Common myeloid progenitor, CD34-positive (primary cell): ENCODE data around the gene CDK15.

Source experiments
- CTCF ChIA-PET: fragments of 350-600 bp; sonication (Branson Sonifier 250); formaldehyde crosslinking; loops from one replicate; lab custom pipeline; 2021; ENCODE audit warnings: antibody characterized with exemption; lab: Charles Lee
- POLR2A ChIA-PET: fragments of 350-600 bp; sonication (Branson Sonifier 250); formaldehyde crosslinking; loops from one replicate; lab custom pipeline; 2021; ENCODE audit warnings: antibody characterized with exemption; lab: Charles Lee
- DNase-seq, 3 donors: peaks; one replicate each; pipeline versions ENCODE4 v3.0.0 to v3.0.0-alpha.2; 2013
- H3K27ac ChIP-seq, 2 experiments: 1 replicate in 1 of 2; 2 replicates in 1 of 2; pipeline ENCODE4 v1.7.0; 2013; ENCODE audit warnings: inconsistent platforms in 2 of 2, low read length in 2 of 2, mild to moderate bottlenecking in 2 of 2, low read depth in 1 of 2, moderate library complexity in 1 of 2; ENCODE audit not compliant: severe bottlenecking in 2 of 2, insufficient read depth in 1 of 2, poor library complexity in 1 of 2
- H3K27me3 ChIP-seq, 5 experiments: replicated peaks in 2 of 5; 1 replicate in 3 of 5; 2 replicates in 2 of 5; pipeline versions ENCODE4 v1.6.1 to v1.7.0; 2013; ENCODE audit warnings: low read length in 4 of 5, mild to moderate bottlenecking in 2 of 5, moderate library complexity in 2 of 5, inconsistent platforms in 1 of 5; ENCODE audit not compliant: insufficient read depth in 5 of 5, control insufficient read depth in 4 of 5
- H3K36me3 ChIP-seq, 4 experiments: 1 replicate in 2 of 4; 2 replicates in 2 of 4; pipeline versions ENCODE4 v1.6.1 to v1.7.0; 2013; ENCODE audit warnings: low read length in 3 of 4, control low read depth in 1 of 4, mild to moderate bottlenecking in 1 of 4; ENCODE audit not compliant: control insufficient read depth in 4 of 4, insufficient read depth in 4 of 4
- H3K4me1 ChIP-seq, 4 experiments: 1 replicate in 3 of 4; 2 replicates in 1 of 4; pipeline versions ENCODE4 v1.6.1 to v1.7.1; 2013; ENCODE audit warnings: low read length in 3 of 4, mild to moderate bottlenecking in 3 of 4, control low read depth in 1 of 4, inconsistent platforms in 1 of 4, moderate library complexity in 1 of 4; ENCODE audit not compliant: control insufficient read depth in 4 of 4, insufficient read depth in 4 of 4; ENCODE audit errors: control extremely low read depth in 1 of 4
- H3K4me3 ChIP-seq, 7 experiments: 1 replicate in 4 of 7; 2 replicates in 3 of 7; pipeline versions ENCODE4 v1.5.1 to v1.7.0; 2013; ENCODE audit warnings: mild to moderate bottlenecking in 7 of 7, low read length in 6 of 7, moderate library complexity in 6 of 7, inconsistent platforms in 2 of 7, low read depth in 2 of 7, control low read depth in 1 of 7; ENCODE audit not compliant: insufficient read depth in 4 of 7, control insufficient read depth in 1 of 7; ENCODE audit errors: extremely low read depth in 1 of 7
- H3K9me3 ChIP-seq, 5 experiments: 1 replicate in 4 of 5; 2 replicates in 1 of 5; pipeline versions ENCODE4 v1.6.1 to v1.7.1; 2013; ENCODE audit warnings: low read length in 4 of 5, mild to moderate bottlenecking in 2 of 5, inconsistent platforms in 1 of 5, low read depth in 1 of 5, moderate library complexity in 1 of 5; ENCODE audit not compliant: control insufficient read depth in 4 of 5, insufficient read depth in 2 of 5; ENCODE audit errors: control extremely low read depth in 1 of 5
- WGBS: methylation state at CpG from one replicate; pipeline ENCODE4 v1.1.5; 2013; ENCODE audit not compliant: insufficient coverage; 5-methylcytosine and 5-hydroxymethylcytosine counted together

The CDK15 gene

DNA sequence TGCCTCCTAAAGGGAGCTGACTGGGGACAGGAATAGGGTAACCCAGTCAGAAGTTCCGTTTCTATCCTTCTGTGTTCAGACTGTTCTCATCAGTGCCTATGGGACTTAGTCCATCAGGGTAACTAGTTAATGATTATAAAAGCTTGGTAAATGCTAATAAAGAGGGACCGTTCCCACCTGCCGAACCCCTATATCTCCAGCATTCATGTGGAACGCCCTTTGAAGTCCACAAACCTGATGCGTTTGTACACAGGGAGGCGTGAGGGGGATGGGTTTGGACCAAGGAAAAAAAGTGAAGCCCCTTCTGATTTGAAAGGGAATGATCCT is 112.9 kb downstream of the CDK15 start:
- 90% methylated on average over 2 of the region's 6 CpGs for WGBS
- no peak for DNase-seq
- ChIA-PET CTCF (interaction anchor here (2.6 kb wide), 1 partner anchor 11 kb away, joined by 10 read pairs; no protein-coding TSS in a partner anchor), POLR2A (no interaction called here)
- Histone ChIP-seq H3K36me3 (no peaks in the 10 kb centered on the region), H3K9me3 (no peaks in the 10 kb centered on the region), H3K4me3 (no peak overlapping the region), H3K27ac (no peak overlapping the region), H3K4me1 (no peaks in the 10 kb centered on the region), H3K27me3 (no peaks in the 10 kb centered on the region)

DNA sequence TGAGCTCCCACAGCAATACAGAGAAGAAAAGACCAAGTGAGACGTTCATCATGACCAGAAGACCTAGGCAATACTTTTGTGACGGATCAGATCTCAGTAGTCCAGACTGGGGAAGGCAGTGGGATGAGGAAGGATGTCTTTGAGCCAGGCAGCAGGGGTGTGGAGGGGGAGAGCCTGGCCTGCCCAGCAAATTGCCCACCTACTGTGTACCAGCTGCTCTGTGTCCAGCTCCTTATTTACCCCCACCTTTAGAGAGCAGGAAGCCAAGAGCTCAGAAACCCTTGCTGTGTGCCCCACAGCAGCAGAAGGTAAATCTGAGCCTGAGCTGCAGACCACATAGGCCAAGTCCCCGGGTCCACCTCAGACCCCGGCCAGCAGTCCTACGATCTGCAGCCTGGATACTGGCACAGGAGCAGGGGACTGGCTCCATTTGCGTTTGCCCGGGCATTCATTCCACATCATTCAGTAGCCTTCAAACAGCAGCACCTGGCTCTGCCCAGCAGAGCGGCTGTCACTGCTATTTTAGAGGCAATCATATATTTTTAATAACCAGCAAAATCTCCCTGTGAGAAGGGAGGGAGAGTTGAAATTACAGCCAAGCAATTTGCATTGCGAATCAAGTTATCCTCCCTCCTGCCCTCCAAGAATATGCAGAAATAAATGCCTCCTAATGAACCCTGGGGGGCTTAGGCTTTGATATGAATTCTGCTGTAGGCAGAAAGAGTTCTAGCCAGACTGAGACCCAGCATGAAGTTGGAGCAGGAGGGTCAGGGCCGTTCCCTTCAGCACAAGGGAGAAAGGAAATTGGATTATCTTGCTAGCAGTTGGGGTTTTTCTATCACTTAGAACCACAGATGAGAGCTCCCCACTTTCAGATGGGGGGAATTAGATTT is 117.3 kb downstream of the CDK15 start:
- no peak for DNase-seq
- WGBS: 78% methylated on average over 5 of the region's 10 CpGs
- H3K27me3 ChIP-seq: no peaks in the 10 kb centered on the region
- no peaks in the 10 kb centered on the region for H3K36me3 ChIP-seq
- no peaks in the 10 kb centered on the region for H3K4me1 ChIP-seq
- H3K27ac ChIP-seq: no peak overlapping the region
- POLR2A ChIA-PET: no interaction called here
- CTCF ChIA-PET: no interaction called here
- no peaks in the 10 kb centered on the region for H3K9me3 ChIP-seq
- H3K4me3 ChIP-seq: no peak overlapping the region

DNA sequence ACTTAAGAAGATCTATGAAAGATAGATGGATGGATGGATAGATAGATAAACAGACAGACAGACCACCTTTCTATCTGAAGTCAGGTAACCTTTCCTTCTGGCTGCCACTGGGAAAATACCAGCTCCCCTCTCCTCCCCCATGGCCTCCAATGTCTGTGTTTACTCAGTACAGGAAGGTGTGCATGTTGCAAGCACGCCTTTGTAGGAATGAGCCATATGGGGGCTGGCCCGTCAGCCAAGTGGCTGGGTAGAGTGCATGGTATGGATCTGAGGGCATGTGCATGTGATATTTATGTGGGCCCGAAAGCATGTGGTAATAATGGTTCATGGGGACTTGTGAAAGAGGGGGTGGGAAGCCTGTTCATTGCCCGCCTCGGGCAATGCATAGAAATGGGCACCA is 118.1 kb downstream of the CDK15 start:
- ChIA-PET CTCF (no interaction called here), POLR2A (no interaction called here)
- DNase-seq: no peak
- H3K9me3 ChIP-seq: no peaks in the 10 kb centered on the region
- H3K4me1 ChIP-seq: no peaks in the 10 kb centered on the region
- H3K27me3 ChIP-seq: no peaks in the 10 kb centered on the region
- no peak overlapping the region for H3K4me3 ChIP-seq
- 97% methylated on average over 4 of the region's 5 CpGs for whole genome bisulfite sequencing
- H3K36me3 ChIP-seq: no peaks in the 10 kb centered on the region
- H3K27ac ChIP-seq: no peak overlapping the region

DNA sequence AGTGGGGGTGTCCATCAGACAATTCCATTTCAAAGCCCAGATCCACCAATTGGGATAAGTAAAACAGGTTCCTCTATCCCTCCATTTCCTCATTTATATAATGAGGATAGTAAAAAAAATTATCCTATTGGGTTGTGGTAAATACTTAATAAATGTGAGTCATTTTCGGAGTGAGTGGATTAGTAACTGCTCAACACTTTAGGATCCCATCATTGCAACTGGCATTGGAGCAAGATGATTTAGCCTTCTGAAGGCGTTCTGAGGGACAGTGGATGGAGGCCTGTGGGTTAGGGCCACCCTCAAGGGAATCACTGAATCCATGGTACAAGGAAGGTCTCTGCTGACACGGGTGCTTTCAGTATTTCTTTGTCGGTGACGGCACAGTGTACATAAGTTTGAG is 118.7 kb downstream of the CDK15 start:
- WGBS: 100% methylated on average over 3 of the region's 5 CpGs
- no peaks in the 10 kb centered on the region for H3K36me3 ChIP-seq
- ChIA-PET CTCF (no interaction called here), POLR2A (no interaction called here)
- H3K9me3 ChIP-seq: no peaks in the 10 kb centered on the region
- DNase-seq: no peak
- no peak overlapping the region for H3K27ac ChIP-seq
- H3K4me3 ChIP-seq: no peak overlapping the region
- no peaks in the 10 kb centered on the region for H3K27me3 ChIP-seq
- H3K4me1 ChIP-seq: no peaks in the 10 kb centered on the region

DNA sequence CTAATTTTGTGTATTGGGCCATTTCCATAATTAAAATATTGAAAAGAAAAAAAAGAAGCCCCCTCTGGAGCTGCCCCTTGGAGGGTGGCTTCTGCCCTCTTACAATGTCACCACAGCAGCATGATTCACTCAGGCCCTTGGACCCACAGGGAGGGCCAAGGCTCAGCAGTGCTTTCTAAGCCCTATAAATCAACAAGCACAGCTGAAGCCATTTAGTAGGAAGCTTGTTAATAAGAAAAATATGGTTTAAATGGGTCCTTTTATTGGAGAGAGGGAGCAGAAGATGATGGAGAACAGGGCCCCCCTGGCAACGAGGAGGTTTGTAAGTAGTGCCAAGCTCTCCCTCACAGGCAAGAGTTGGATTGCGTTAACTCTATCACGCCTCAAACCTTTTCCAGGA is 119.7 kb downstream of the CDK15 start:
- Histone ChIP-seq H3K9me3 (no peaks in the 10 kb centered on the region), H3K27me3 (no peaks in the 10 kb centered on the region), H3K4me1 (peaks cover 0 to 7% (median 4%) of the 10 kb centered on the region in 4 experiments), H3K4me3 (no peak overlapping the region), H3K27ac (no peak overlapping the region), H3K36me3 (no peaks in the 10 kb centered on the region)
- ChIA-PET CTCF (interaction anchor here (0.6 kb wide), 1 partner anchor 8 kb away, joined by 3 read pairs; no protein-coding TSS in a partner anchor), POLR2A (interaction anchor here (0.5 kb wide), 1 partner anchor 12 kb away, joined by 3 read pairs; no protein-coding TSS in a partner anchor)
- no peak for DNase-seq
- 100% methylated on average over 3 of the region's 3 CpGs for WGBS

DNA sequence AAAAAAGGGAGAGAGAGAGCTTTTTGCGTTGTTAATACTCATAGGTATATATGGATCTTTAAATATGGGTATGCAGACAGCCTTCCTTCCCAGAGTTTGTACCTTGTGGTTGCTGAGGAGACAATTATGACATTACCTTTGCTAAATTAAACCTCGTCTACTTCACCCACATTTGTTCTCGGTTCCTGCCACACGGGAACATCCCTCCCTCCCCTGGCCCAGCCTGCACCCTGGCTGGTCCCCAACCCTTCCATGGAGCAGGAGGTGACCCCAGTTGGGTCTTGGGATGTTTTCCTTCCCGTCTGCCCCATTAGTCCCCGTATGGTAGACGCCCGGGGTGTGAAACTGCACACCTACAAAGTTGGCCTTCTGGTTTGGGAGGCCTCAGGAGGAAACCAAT is 122.0 kb downstream of the CDK15 start:
- POLR2A ChIA-PET: interaction anchor here (0.6 kb wide), 1 partner anchor 147 kb away, joined by 12 read pairs; no protein-coding TSS in a partner anchor
- Histone ChIP-seq H3K9me3 (no peaks in the 10 kb centered on the region), H3K27ac (no peak overlapping the region), H3K36me3 (no peaks in the 10 kb centered on the region), H3K4me3 (no peak overlapping the region), H3K4me1 (peaks cover 0 to 16% (median 9%) of the 10 kb centered on the region in 4 experiments), H3K27me3 (no peaks in the 10 kb centered on the region)
- CTCF ChIA-PET: no interaction called here
- DNase-seq: no peak
- 95% methylated on average over 3 of the region's 8 CpGs for WGBS

DNA sequence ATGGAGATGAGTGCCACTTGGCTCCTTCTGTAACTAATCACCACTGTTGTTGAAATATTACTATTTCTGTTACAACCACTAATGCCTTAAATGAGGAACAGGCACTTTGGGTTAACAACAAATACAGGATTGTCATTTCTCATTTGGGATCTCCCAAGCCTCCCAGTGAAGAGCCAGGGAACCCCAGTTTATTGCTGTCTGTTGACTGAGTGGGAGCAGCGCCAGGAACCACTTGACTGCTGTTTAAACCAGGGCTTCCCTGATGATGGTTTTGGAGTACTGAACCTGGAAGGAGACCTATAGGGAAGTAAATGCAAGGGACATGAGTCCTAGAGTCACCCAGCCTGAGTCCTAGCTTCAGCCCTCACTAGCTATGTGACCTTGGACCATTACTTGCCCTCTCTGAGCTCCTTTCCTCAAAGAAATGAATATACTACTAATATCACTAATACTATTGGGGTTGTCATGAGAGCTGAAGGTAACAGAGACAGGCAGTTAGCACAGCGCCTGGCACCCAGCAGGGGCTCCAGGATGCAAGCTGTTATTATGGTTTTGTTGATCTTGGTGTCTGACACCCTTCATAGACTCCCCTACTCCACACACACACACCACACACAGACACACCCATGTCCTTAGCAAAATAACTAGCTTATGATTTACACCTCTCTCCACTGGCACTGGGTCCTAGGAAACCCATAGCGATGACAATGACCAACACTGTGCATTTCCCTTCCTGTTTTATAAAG is 123.1 kb downstream of the CDK15 start:
- WGBS: no CpG with 5 or more reads among the region's 3 CpGs
- CTCF ChIA-PET: interaction anchor here (0.7 to 3.4 kb wide), 4 partner anchors 10 to 36 kb away, joined by 3 to 10 read pairs (median 4); no protein-coding TSS in a partner anchor
- POLR2A ChIA-PET: no interaction called here
- Histone ChIP-seq H3K27me3 (no peaks in the 10 kb centered on the region), H3K4me3 (no peak overlapping the region), H3K27ac (no peak overlapping the region), H3K36me3 (no peaks in the 10 kb centered on the region), H3K4me1 (peaks cover 0 to 26% (median 9%) of the 10 kb centered on the region in 4 experiments), H3K9me3 (no peaks in the 10 kb centered on the region)
- no peak for DNase-seq
